ENCODE data around the gene CCSER1. TPM values are rescaled to one million over a fixed set of nuclear protein-coding genes. Genes with fewer than 3 reads are reported as not detected.
"Not testable (repeated sequence)": the region's sequence is repeated elsewhere in the genome, so short reads cannot be mapped to it uniquely, and the experiment has no call there.

Gene CCSER1
- total and polyA plus RNA-seq, 4 donors, result 0.61 to 23.0 (median 3.8) TPM

- Histone ChIP-seq H3K9me3 (ENCODE audit: control insufficient read depth in 4 of 4, insufficient read depth in 3 of 4, low read length in 3 of 4) (no peaks in the 10 kb centered on the region), H3K4me3 (no peak overlapping the region), H3K9ac (ENCODE audit: insufficient read depth in 1 of 2, low read length in 2 of 2) (no peak overlapping the region), H3K4me1 (ENCODE audit: control insufficient read depth in 5 of 5, insufficient read depth in 5 of 5, low read length in 5 of 5) (no peaks in the 10 kb centered on the region), H3K27me3 (ENCODE audit: control insufficient read depth in 3 of 3, insufficient read depth in 3 of 3, low read length in 2 of 3) (no peaks in the 10 kb centered on the region), H3K36me3 (ENCODE audit: control insufficient read depth in 4 of 4, insufficient read depth in 4 of 4, low read length in 4 of 4) (no peaks in the 10 kb centered on the region), H3K27ac (ENCODE audit: low read depth in 1 of 2, low read length in 1 of 2) (no peak overlapping the region)
- TF ChIP-seq CTCF (IDR thresholded peaks at IDR 0.05; ENCODE audit: control extremely low read depth, extremely low read depth), result no peak
- ATAC-seq (ENCODE audit: insufficient read depth, low FRiP score), result no peak
- no peak for DNase-seq
These were observed 568.2 kb downstream of the CCSER1 start for GRCh38 chr4:90695411-90695810.

- H3K4me1 ChIP-seq (ENCODE audit: control insufficient read depth in 5 of 5, insufficient read depth in 5 of 5, low read length in 5 of 5); H3K9me3 ChIP-seq (ENCODE audit: control insufficient read depth in 4 of 4, insufficient read depth in 3 of 4, low read length in 3 of 4); H3K4me3 ChIP-seq; H3K27me3 ChIP-seq (ENCODE audit: control insufficient read depth in 3 of 3, insufficient read depth in 3 of 3, low read length in 2 of 3); ATAC-seq (ENCODE audit: insufficient read depth, low FRiP score); DNase-seq; H3K9ac ChIP-seq (ENCODE audit: insufficient read depth in 1 of 2, low read length in 2 of 2); H3K36me3 ChIP-seq (ENCODE audit: control insufficient read depth in 4 of 4, insufficient read depth in 4 of 4, low read length in 4 of 4); H3K27ac ChIP-seq (ENCODE audit: low read depth in 1 of 2, low read length in 1 of 2): not testable (repeated sequence)
- WGBS, 2 donors, result 80 to 94% methylated on average over 6 of the region's 6 CpGs
These were observed 578.3 kb downstream of the CCSER1 start for GRCh38 chr4:90705501-90705900.

GRCh38 chr4:90715242-90715641 lies 588.0 kb downstream of the CCSER1 start:
- no peaks in the 10 kb centered on the region for H3K4me1 ChIP-seq (ENCODE audit: control insufficient read depth in 5 of 5, insufficient read depth in 5 of 5, low read length in 5 of 5)
- no peak overlapping the region for H3K27ac ChIP-seq (ENCODE audit: low read depth in 1 of 2, low read length in 1 of 2)
- DNase-seq (no peak), ATAC-seq (ENCODE audit: insufficient read depth, low FRiP score) (no peak)
- WGBS, 2 donors, result 89 to 91% methylated on average over 1 of the region's 1 CpG
- peaks cover 0 to 2% (median 0%) of the 10 kb centered on the region in 4 donors for H3K9me3 ChIP-seq (ENCODE audit: control insufficient read depth in 4 of 4, insufficient read depth in 3 of 4, low read length in 3 of 4)
- no peaks in the 10 kb centered on the region for H3K27me3 ChIP-seq (ENCODE audit: control insufficient read depth in 3 of 3, insufficient read depth in 3 of 3, low read length in 2 of 3)
- no peak overlapping the region for H3K4me3 ChIP-seq
- no peak for TF ChIP-seq CTCF (IDR thresholded peaks at IDR 0.05; ENCODE audit: control extremely low read depth, extremely low read depth)
- no peak overlapping the region for H3K9ac ChIP-seq (ENCODE audit: insufficient read depth in 1 of 2, low read length in 2 of 2)
- no peaks in the 10 kb centered on the region for H3K36me3 ChIP-seq (ENCODE audit: control insufficient read depth in 4 of 4, insufficient read depth in 4 of 4, low read length in 4 of 4)

- no peaks in the 10 kb centered on the region for H3K27me3 ChIP-seq (ENCODE audit: control insufficient read depth in 3 of 3, insufficient read depth in 3 of 3, low read length in 2 of 3)
- H3K4me1 ChIP-seq (ENCODE audit: control insufficient read depth in 5 of 5, insufficient read depth in 5 of 5, low read length in 5 of 5), result no peaks in the 10 kb centered on the region
- H3K27ac ChIP-seq (ENCODE audit: low read depth in 1 of 2, low read length in 1 of 2), result no peak overlapping the region
- H3K4me3 ChIP-seq, result no peak overlapping the region
- DNase-seq, result no peak
- H3K36me3 ChIP-seq (ENCODE audit: control insufficient read depth in 4 of 4, insufficient read depth in 4 of 4, low read length in 4 of 4), result no peaks in the 10 kb centered on the region
- peaks cover 0 to 2% (median 0%) of the 10 kb centered on the region in 4 donors for H3K9me3 ChIP-seq (ENCODE audit: control insufficient read depth in 4 of 4, insufficient read depth in 3 of 4, low read length in 3 of 4)
- ATAC-seq (ENCODE audit: insufficient read depth, low FRiP score), result no peak
- no peak for TF ChIP-seq CTCF (IDR thresholded peaks at IDR 0.05; ENCODE audit: control extremely low read depth, extremely low read depth)
- WGBS, 2 donors, result 97 to 98% methylated on average over 10 of the region's 10 CpGs
- no peak overlapping the region for H3K9ac ChIP-seq (ENCODE audit: insufficient read depth in 1 of 2, low read length in 2 of 2)
These were observed 591.7 kb downstream of the CCSER1 start for GRCh38 chr4:90718931-90719330.
